H9 (cell line): ENCODE results near the gene POLH. TPM values are rescaled to one million over a fixed set of nuclear protein-coding genes. Genes with fewer than 3 reads are reported as not detected.

Source experiments
- DNase-seq: peaks from one replicate; pipeline ENCODE4 v3.0.0-alpha.2; 2017
- H2AFZ ChIP-seq: one replicate; pipeline ENCODE4 v1.6.1; 2013; ENCODE audit warnings: mild to moderate bottlenecking, low read length, control low read depth, moderate library complexity
- H2AK5ac ChIP-seq: 2 replicates; pipeline ENCODE4 v1.6.1; 2013; ENCODE audit warnings: low read length, control low read depth, mixed read lengths; ENCODE audit not compliant: insufficient read length
- H2BK120ac ChIP-seq: one replicate; pipeline ENCODE4 v1.6.1; 2013; ENCODE audit warnings: low read depth, mild to moderate bottlenecking, low read length, control low read depth, inconsistent platforms; ENCODE audit not compliant: poor library complexity, severe bottlenecking
- H2BK12ac ChIP-seq: 2 replicates; pipeline ENCODE4 v1.6.1; 2013; ENCODE audit warnings: low read length, control low read depth, mixed read lengths, low read depth; ENCODE audit not compliant: insufficient read length
- H2BK15ac ChIP-seq: 2 replicates; pipeline ENCODE4 v1.6.1; 2013; ENCODE audit warnings: low read depth, low read length, control low read depth
- H2BK20ac ChIP-seq: one replicate; pipeline ENCODE4 v1.6.1; 2013; ENCODE audit warnings: low read depth, mild to moderate bottlenecking, low read length, control low read depth, inconsistent platforms; ENCODE audit not compliant: poor library complexity, severe bottlenecking
- H2BK5ac ChIP-seq: 2 replicates; pipeline ENCODE4 v1.6.1; 2013; ENCODE audit warnings: low read length, control low read depth, mixed read lengths; ENCODE audit not compliant: insufficient read length
- H3K14ac ChIP-seq: 2 replicates; pipeline ENCODE4 v1.6.1; 2013; ENCODE audit warnings: low read length, control low read depth; ENCODE audit not compliant: insufficient read depth
- H3K18ac ChIP-seq: 2 replicates; pipeline ENCODE4 v1.6.1; 2013; ENCODE audit warnings: low read depth, mild to moderate bottlenecking, mixed read lengths, low read length, control low read depth; ENCODE audit not compliant: insufficient read length
- H3K23ac ChIP-seq: 2 replicates; pipeline ENCODE4 v1.6.1; 2013; ENCODE audit warnings: low read length, control low read depth, mixed read lengths, low read depth; ENCODE audit not compliant: insufficient read length
- H3K23me2 ChIP-seq: 2 replicates; pipeline ENCODE4 v1.6.1; 2013; ENCODE audit warnings: low read depth, mild to moderate bottlenecking, mixed read lengths, low read length, control low read depth; ENCODE audit not compliant: insufficient read length, poor library complexity, severe bottlenecking
- H3K27ac ChIP-seq: 2 replicates; pipeline ENCODE4 v1.5.1; 2013; ENCODE audit warnings: low read length, control low read depth, mixed read lengths, low read depth; ENCODE audit not compliant: insufficient read length
- H3K27me3 ChIP-seq: 2 replicates; pipeline ENCODE4 v1.6.1; 2013; ENCODE audit warnings: low read length, control low read depth, inconsistent platforms; ENCODE audit not compliant: insufficient read depth
- H3K4ac ChIP-seq: 2 replicates; pipeline ENCODE4 v1.6.1; 2013; ENCODE audit warnings: low read depth, mild to moderate bottlenecking, control low read depth, inconsistent platforms, low read length, moderate library complexity
- H3K4me1 ChIP-seq: 2 replicates; pipeline ENCODE4 v1.6.1; 2013; ENCODE audit warnings: low read length, control low read depth, inconsistent platforms; ENCODE audit not compliant: insufficient read depth
- H3K4me2 ChIP-seq: 2 replicates; pipeline ENCODE4 v1.6.1; 2013; ENCODE audit warnings: low read length, control low read depth, mixed read lengths; ENCODE audit not compliant: insufficient read length, insufficient read depth
- H3K56ac ChIP-seq: 2 replicates; pipeline ENCODE4 v1.6.1; 2013; ENCODE audit warnings: low read depth, mild to moderate bottlenecking, mixed read lengths, low read length, control low read depth; ENCODE audit not compliant: insufficient read length
- H3K79me1 ChIP-seq: 2 replicates; pipeline ENCODE4 v1.6.1; 2013; ENCODE audit warnings: low read depth, mild to moderate bottlenecking, moderate library complexity, low read length, control low read depth, inconsistent platforms; ENCODE audit not compliant: insufficient read depth, poor library complexity, severe bottlenecking
- H3K79me2 ChIP-seq: 2 replicates; pipeline ENCODE4 v1.6.1; 2013; ENCODE audit warnings: low read length, control low read depth, inconsistent platforms; ENCODE audit not compliant: insufficient read depth
- H3K9ac ChIP-seq: 2 replicates; pipeline ENCODE4 v1.6.1; 2013; ENCODE audit warnings: low read length, control low read depth, mixed read lengths; ENCODE audit not compliant: insufficient read length; ENCODE audit errors: extremely low read depth
- H3K9me3 ChIP-seq: one replicate; pipeline ENCODE4 v1.6.1; 2013; ENCODE audit warnings: low read depth, low read length, inconsistent platforms; ENCODE audit not compliant: control insufficient read depth
- H3T11ph ChIP-seq: one replicate; pipeline ENCODE4 v1.6.1; 2013; ENCODE audit warnings: mild to moderate bottlenecking, low read length, control low read depth, inconsistent platforms
- H4K20me1 ChIP-seq: one replicate; pipeline ENCODE4 v1.6.1; 2013; ENCODE audit not compliant: control insufficient read depth, insufficient read length, insufficient read depth
- H4K5ac ChIP-seq: 2 replicates; pipeline ENCODE4 v1.6.1; 2013; ENCODE audit warnings: low read depth, mild to moderate bottlenecking, mixed read lengths, low read length, control low read depth; ENCODE audit not compliant: insufficient read length
- H4K8ac ChIP-seq: replicated peaks from 2 replicates; pipeline ENCODE4 v1.6.1; 2013; ENCODE audit warnings: low read length, control low read depth, mixed read lengths, low read depth; ENCODE audit not compliant: insufficient read length
- H4K91ac ChIP-seq: 2 replicates; pipeline ENCODE4 v1.6.1; 2013; ENCODE audit warnings: low read depth, mild to moderate bottlenecking, moderate library complexity, mixed read lengths, low read length, control low read depth; ENCODE audit not compliant: insufficient read length
- H3K27ac Mint-ChIP-seq, 3 experiments: 2 replicates in 2 of 3; 3 replicates in 1 of 3; pipeline ENCODE4 v1.8.0; 2020 to 2021; ENCODE audit warnings: mixed read lengths in 3 of 3, mild to moderate bottlenecking in 1 of 3, moderate library complexity in 1 of 3
- H3K27me3 Mint-ChIP-seq: 2 replicates; pipeline ENCODE4 v1.8.0; 2021; ENCODE audit warnings: low read depth, mild to moderate bottlenecking, moderate library complexity, mixed read lengths
- H3K36me3 Mint-ChIP-seq, 3 experiments: 2 replicates in 2 of 3; 3 replicates in 1 of 3; pipeline ENCODE4 v1.8.0; 2020 to 2021; ENCODE audit warnings: low read depth in 3 of 3, mixed read lengths in 3 of 3; ENCODE audit not compliant: insufficient read depth in 1 of 3
- H3K4me1 Mint-ChIP-seq, 2 experiments: 2 replicates each; pipeline ENCODE4 v1.8.0; 2020; ENCODE audit warnings: mixed read lengths in 2 of 2
- H3K4me3 Mint-ChIP-seq, 2 experiments: 2 replicates in 1 of 2; 3 replicates in 1 of 2; pipeline ENCODE4 v1.8.0; 2020 to 2021; ENCODE audit warnings: mild to moderate bottlenecking in 2 of 2, mixed read lengths in 2 of 2, moderate library complexity in 1 of 2
- H3K9me3 Mint-ChIP-seq, 2 experiments: 2 replicates in 1 of 2; 3 replicates in 1 of 2; pipeline ENCODE4 v1.8.0; 2020; ENCODE audit warnings: mild to moderate bottlenecking in 2 of 2, mixed read lengths in 2 of 2, moderate library complexity in 1 of 2
- CTCF ChIP-seq: fragments of 200-600 bp; sonication (generic); conservative IDR thresholded peaks from 3 replicates; pipeline ENCODE4 v1.8.0; 2021; ENCODE audit warnings: antibody characterized with exemption, mild to moderate bottlenecking
- WGBS: extraction: QIAGEN DNeasy Blood & Tissue Kit; methylation state at CpG from one replicate; pipeline ENCODE4 v1.1.7; 2013; ENCODE audit warnings: missing lambda C conversion rate, low lambda C conversion rate, mixed read lengths; ENCODE audit not compliant: insufficient read length; ENCODE audit errors: extremely low coverage; 5-methylcytosine and 5-hydroxymethylcytosine counted together
- total RNA-seq: library from RNA; stranded (reverse); gene quantifications from 2 replicates; pipeline ENCODE4 v1.2.1, GENCODE V29; 2021

Gene POLH
- total RNA-seq, 1 experiment from 2014 or later: 12.6 TPM

- Histone ChIP-seq H3K18ac (peak within 1 kb of the TSS; percentile 50), H3K4ac (no peak within 1 kb of the TSS), H2AFZ (no peak within 1 kb of the TSS), H3K56ac (no peak within 1 kb of the TSS), H4K5ac (no peak within 1 kb of the TSS), H3K23me2 (peaks cover 6% of the 10 kb centered on the region), H3K4me2 (peak within 1 kb of the TSS; percentile 93), H4K8ac (no peak within 1 kb of the TSS), H3K27me3 (no peaks in the 10 kb centered on the region), H2BK5ac (no peak within 1 kb of the TSS), H2BK12ac (no peak within 1 kb of the TSS), H4K91ac (no peak within 1 kb of the TSS), H3K23ac (no peak within 1 kb of the TSS), H3K79me2 (peaks cover 11% of the 10 kb centered on the region; the same call in 1 of the 2 replicates), H3T11ph (no peak within 1 kb of the TSS), H3K14ac (peak within 1 kb of the TSS; percentile 79; the same call in 1 of the 2 replicates), H3K27ac (no peak within 1 kb of the TSS), H3K9me3 (no peaks in the 10 kb centered on the region), H2BK20ac (no peak within 1 kb of the TSS), H3K9ac (peak within 1 kb of the TSS; percentile 69), H3K4me1 (no peaks in the 10 kb centered on the region; the same call in 1 of the 2 replicates), H2BK15ac (no peak within 1 kb of the TSS), H3K79me1 (peaks cover 3% of the 10 kb centered on the region), H2AK5ac (no peak within 1 kb of the TSS), H4K20me1 (no peaks in the 10 kb centered on the region), H2BK120ac (no peak within 1 kb of the TSS)
- Mint-ChIP-seq H3K9me3 (no peaks in the 10 kb centered on the region; a peak in 1 of 5 replicates), H3K4me1 (peaks cover 23 to 27% of the 10 kb centered on the region in 2 experiments), H3K4me3 (peak within 1 kb of the TSS; percentile 94 to 96), H3K36me3 (peaks cover 17 to 41% (median 36%) of the 10 kb centered on the region in 3 experiments; a peak in 6 of 7 replicates), H3K27ac (peak within 1 kb of the TSS; percentile 63 to 97 (median 94); a peak in 6 of 7 replicates), H3K27me3 (no peaks in the 10 kb centered on the region)
- no CpG with 5 or more reads among the region's 48 CpGs for WGBS
- no peak for TF ChIP-seq CTCF
- peak; percentile 80 for DNase-seq
Measured at GRCh38 chr6:43635387-43636307, 59.7 kb downstream of the POLH start, which contains the start of gene MAD2L1BP. TSS of gene MAD2L1BP (plus strand) at chr6:43635840. CDS start at chr6:43635876, 36 bp downstream.
